ENCODE measurements around the gene KLK14. TPM values are rescaled to one million over a fixed set of nuclear protein-coding genes. Genes with fewer than 3 reads are reported as not detected.

KLK14 gene
- total RNA-seq, 1 experiment from 2014 or later, result 0.26 TPM

DNA sequence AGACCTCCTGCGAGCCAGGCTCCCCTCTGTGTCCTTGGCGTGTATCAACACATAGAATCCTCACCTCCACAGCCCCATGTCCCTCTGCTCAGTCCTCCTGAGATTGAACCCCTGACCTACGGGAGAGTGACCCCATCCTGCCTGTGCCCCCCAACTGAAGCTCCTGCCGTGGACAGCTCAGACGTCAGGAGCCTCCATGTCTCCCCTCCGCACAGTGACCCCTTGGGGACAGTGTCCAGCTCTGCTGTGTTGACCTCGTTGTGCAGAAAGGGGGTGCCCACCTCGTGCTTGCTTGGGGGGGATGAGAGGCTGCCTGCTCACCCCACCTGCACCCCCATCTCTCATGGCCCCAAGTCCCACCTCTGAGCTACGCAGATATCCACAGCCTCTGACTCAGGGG lies 41.5 kb upstream of the KLK14 start:
- no peak overlapping the region for H2BK120ac ChIP-seq (ENCODE audit: low read depth, low read length, poor library complexity, severe bottlenecking)
- no peak overlapping the region for H2BK15ac ChIP-seq (ENCODE audit: low read depth, low read length)
- H3T11ph ChIP-seq (ENCODE audit: low read length), result no peak overlapping the region
- H2AK5ac ChIP-seq (ENCODE audit: insufficient read length, low read length), result no peak overlapping the region
- Mint-ChIP-seq H3K27me3 (ENCODE audit: low read depth) (peaks cover 16% of the 10 kb centered on the region), H3K36me3 (ENCODE audit: insufficient read depth in 1 of 3, low read depth in 3 of 3) (no peaks in the 10 kb centered on the region), H3K4me3 (no peak overlapping the region), H3K27ac (no peak overlapping the region), H3K9me3 (no peaks in the 10 kb centered on the region), H3K4me1 (peaks cover 2 to 4% of the 10 kb centered on the region in 2 experiments; a peak in 3 of 4 replicates)
- H3K23ac ChIP-seq (ENCODE audit: insufficient read length, low read depth, low read length), result no peak overlapping the region
- H3K14ac ChIP-seq (ENCODE audit: insufficient read depth, low read length), result no peak overlapping the region
- H4K20me1 ChIP-seq (ENCODE audit: control insufficient read depth, insufficient read depth, insufficient read length), result no peaks in the 10 kb centered on the region
- H3K27ac ChIP-seq (ENCODE audit: insufficient read length, low read depth, low read length), result no peak overlapping the region
- no peak overlapping the region for H3K56ac ChIP-seq (ENCODE audit: insufficient read length, low read depth, low read length)
- H4K91ac ChIP-seq (ENCODE audit: insufficient read length, low read depth, low read length), result no peak overlapping the region
- H4K5ac ChIP-seq (ENCODE audit: insufficient read length, low read depth, low read length), result no peak overlapping the region
- no peak overlapping the region for H2BK20ac ChIP-seq (ENCODE audit: low read depth, low read length, poor library complexity, severe bottlenecking)
- no peak overlapping the region for H2BK5ac ChIP-seq (ENCODE audit: insufficient read length, low read length)
- H3K4me2 ChIP-seq (ENCODE audit: insufficient read depth, insufficient read length, low read length), result no peak overlapping the region
- no peaks in the 10 kb centered on the region for H3K79me2 ChIP-seq (ENCODE audit: insufficient read depth, low read length)
- TF ChIP-seq, protein P1, sequence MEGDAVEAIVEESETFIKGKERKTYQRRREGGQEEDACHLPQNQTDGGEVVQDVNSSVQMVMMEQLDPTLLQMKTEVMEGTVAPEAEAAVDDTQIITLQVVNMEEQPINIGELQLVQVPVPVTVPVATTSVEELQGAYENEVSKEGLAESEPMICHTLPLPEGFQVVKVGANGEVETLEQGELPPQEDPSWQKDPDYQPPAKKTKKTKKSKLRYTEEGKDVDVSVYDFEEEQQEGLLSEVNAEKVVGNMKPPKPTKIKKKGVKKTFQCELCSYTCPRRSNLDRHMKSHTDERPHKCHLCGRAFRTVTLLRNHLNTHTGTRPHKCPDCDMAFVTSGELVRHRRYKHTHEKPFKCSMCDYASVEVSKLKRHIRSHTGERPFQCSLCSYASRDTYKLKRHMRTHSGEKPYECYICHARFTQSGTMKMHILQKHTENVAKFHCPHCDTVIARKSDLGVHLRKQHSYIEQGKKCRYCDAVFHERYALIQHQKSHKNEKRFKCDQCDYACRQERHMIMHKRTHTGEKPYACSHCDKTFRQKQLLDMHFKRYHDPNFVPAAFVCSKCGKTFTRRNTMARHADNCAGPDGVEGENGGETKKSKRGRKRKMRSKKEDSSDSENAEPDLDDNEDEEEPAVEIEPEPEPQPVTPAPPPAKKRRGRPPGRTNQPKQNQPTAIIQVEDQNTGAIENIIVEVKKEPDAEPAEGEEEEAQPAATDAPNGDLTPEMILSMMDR (conservative IDR thresholded peaks at IDR 0.05), result no peak
- no peaks in the 10 kb centered on the region for H3K79me1 ChIP-seq (ENCODE audit: insufficient read depth, low read depth, low read length, poor library complexity, severe bottlenecking)
- no peak overlapping the region for H3K9ac ChIP-seq (ENCODE audit: extremely low read depth, insufficient read length, low read length)
- H3K9me3 ChIP-seq (ENCODE audit: control insufficient read depth, low read depth, low read length), result no peaks in the 10 kb centered on the region
- WGBS (ENCODE audit: extremely low coverage, insufficient read length, low lambda C conversion rate), result no CpG with 5 or more reads among the region's 9 CpGs
- no peaks in the 10 kb centered on the region for H3K23me2 ChIP-seq (ENCODE audit: insufficient read length, low read depth, low read length, poor library complexity, severe bottlenecking)
- no peak overlapping the region for H3K4ac ChIP-seq (ENCODE audit: low read depth, low read length)
- H3K27me3 ChIP-seq (ENCODE audit: insufficient read depth, low read length), result no peaks in the 10 kb centered on the region
- no peak for DNase-seq
- H2AFZ ChIP-seq (ENCODE audit: low read length), result no peak overlapping the region
- H3K18ac ChIP-seq (ENCODE audit: insufficient read length, low read depth, low read length), result no peak overlapping the region
- H2BK12ac ChIP-seq (ENCODE audit: insufficient read length, low read depth, low read length), result no peak overlapping the region
- no peaks in the 10 kb centered on the region for H3K4me1 ChIP-seq (ENCODE audit: insufficient read depth, low read length)
- no peak overlapping the region for H4K8ac ChIP-seq (replicated peaks; ENCODE audit: insufficient read length, low read depth, low read length)

All from H9 (cell line).